ENCODE measurements around the gene AREL1.

- TF ChIP-seq POLR2A (IDR thresholded peaks at IDR 0.05) (no peak), CTCF (IDR thresholded peaks at IDR 0.05) (no peak), EP300 (IDR thresholded peaks at IDR 0.05) (no peak), POLR2AphosphoS5 (IDR thresholded peaks at IDR 0.05) (no peak)
These were observed 7.6 kb upstream of the AREL1 start for GRCh38 chr14:74720526-74720925.

All from suprapubic skin (tissue), 4 donors.